ENCODE data around the gene ABCC12.

- no peak for TF ChIP-seq CTCF (IDR thresholded peaks at IDR 0.05 in 2 of 3, conservative IDR thresholded peaks at IDR 0.05 in 1 of 3; ENCODE audit: borderline replicate concordance in 1 of 3, insufficient read depth in 1 of 3, low read depth in 2 of 3, low read length in 2 of 3)
- no peak for TF ChIP-seq SRF (IDR thresholded peaks at IDR 0.05; ENCODE audit: low read depth)
Observed at GRCh38 chr16:48136547-48137360, 19.0 kb downstream of the ABCC12 start.

All from HCT116 (cell line).